Measurements from ENCODE around the gene RNF145.

DNA sequence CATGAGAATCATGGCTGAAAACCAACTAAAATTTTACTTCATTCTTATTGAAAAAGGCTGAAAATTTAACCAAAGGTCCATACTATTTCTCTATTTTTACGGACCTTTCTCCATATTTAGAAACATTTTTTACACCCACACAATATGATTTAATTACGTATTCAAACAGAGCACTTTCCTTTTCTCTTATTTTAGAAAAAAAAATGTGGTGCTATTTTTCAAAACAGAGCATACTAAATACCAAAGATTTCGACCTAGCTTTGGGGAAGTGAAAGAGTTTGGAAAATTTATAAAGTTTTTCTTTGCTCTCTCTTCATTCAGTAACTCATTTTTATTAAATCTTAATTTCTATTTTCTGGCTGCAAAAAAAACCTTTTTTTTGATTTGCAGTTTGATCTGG lies 38.1 kb downstream of the RNF145 start:
- TF ChIP-seq, protein P1, sequence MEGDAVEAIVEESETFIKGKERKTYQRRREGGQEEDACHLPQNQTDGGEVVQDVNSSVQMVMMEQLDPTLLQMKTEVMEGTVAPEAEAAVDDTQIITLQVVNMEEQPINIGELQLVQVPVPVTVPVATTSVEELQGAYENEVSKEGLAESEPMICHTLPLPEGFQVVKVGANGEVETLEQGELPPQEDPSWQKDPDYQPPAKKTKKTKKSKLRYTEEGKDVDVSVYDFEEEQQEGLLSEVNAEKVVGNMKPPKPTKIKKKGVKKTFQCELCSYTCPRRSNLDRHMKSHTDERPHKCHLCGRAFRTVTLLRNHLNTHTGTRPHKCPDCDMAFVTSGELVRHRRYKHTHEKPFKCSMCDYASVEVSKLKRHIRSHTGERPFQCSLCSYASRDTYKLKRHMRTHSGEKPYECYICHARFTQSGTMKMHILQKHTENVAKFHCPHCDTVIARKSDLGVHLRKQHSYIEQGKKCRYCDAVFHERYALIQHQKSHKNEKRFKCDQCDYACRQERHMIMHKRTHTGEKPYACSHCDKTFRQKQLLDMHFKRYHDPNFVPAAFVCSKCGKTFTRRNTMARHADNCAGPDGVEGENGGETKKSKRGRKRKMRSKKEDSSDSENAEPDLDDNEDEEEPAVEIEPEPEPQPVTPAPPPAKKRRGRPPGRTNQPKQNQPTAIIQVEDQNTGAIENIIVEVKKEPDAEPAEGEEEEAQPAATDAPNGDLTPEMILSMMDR (IDR thresholded peaks at IDR 0.05), result no peak
- TF ChIP-seq POLR2A (IDR thresholded peaks at IDR 0.05), result no peak

Measured in testis (tissue), 2 donors.